ENCODE results near the gene ZNF804B. TPM values are rescaled to one million over a fixed set of nuclear protein-coding genes. Genes with fewer than 3 reads are reported as not detected.

ZNF804B gene
- total RNA-seq, 2 donors from 2014 or later, result not detected

- H3K4me3 ChIP-seq, result no peak overlapping the region
- no peaks in the 10 kb centered on the region for H3K36me3 ChIP-seq
- DNase-seq (ENCODE audit: low spot score), result no peak
- no peak overlapping the region for H3K27ac ChIP-seq
- no peaks in the 10 kb centered on the region for H3K27me3 ChIP-seq (replicated peaks; ENCODE audit: insufficient read depth)
- no peak for ATAC-seq (ENCODE audit: insufficient number of reproducible peaks, low FRiP score, low read depth)
- TF ChIP-seq CTCF (IDR thresholded peaks at IDR 0.05), result no peak
- no peaks in the 10 kb centered on the region for H3K4me1 ChIP-seq (ENCODE audit: control insufficient read depth in 1 of 2, low read depth in 2 of 2)
- H3K9me3 ChIP-seq, result no peaks in the 10 kb centered on the region
Measured at GRCh38 chr7:88919478-88920131, 160.1 kb downstream of the ZNF804B start.

GRCh38 chr7:88922944-88923343 lies 163.4 kb downstream of the ZNF804B start:
- H3K27ac ChIP-seq, result no peak overlapping the region
- H3K9me3 ChIP-seq, result no peaks in the 10 kb centered on the region
- H3K36me3 ChIP-seq, result no peaks in the 10 kb centered on the region
- no peak for ATAC-seq (ENCODE audit: insufficient number of reproducible peaks, low FRiP score, low read depth)
- no peak for TF ChIP-seq CTCF (IDR thresholded peaks at IDR 0.05)
- H3K27me3 ChIP-seq (replicated peaks; ENCODE audit: insufficient read depth), result no peaks in the 10 kb centered on the region
- no peak for DNase-seq (ENCODE audit: low spot score)
- no peak overlapping the region for H3K4me3 ChIP-seq
- H3K4me1 ChIP-seq (ENCODE audit: control insufficient read depth in 1 of 2, low read depth in 2 of 2), result no peaks in the 10 kb centered on the region

GRCh38 chr7:88928276-88928675 lies 168.8 kb downstream of the ZNF804B start:
- Histone ChIP-seq H3K27ac (no peak overlapping the region), H3K9me3 (no peaks in the 10 kb centered on the region), H3K27me3 (replicated peaks; ENCODE audit: insufficient read depth) (no peaks in the 10 kb centered on the region), H3K4me1 (ENCODE audit: control insufficient read depth in 1 of 2, low read depth in 2 of 2) (no peaks in the 10 kb centered on the region), H3K4me3 (no peak overlapping the region), H3K36me3 (no peaks in the 10 kb centered on the region)
- DNase-seq (ENCODE audit: low spot score), result no peak
- TF ChIP-seq CTCF (IDR thresholded peaks at IDR 0.05), result no peak
- no peak for ATAC-seq (ENCODE audit: insufficient number of reproducible peaks, low FRiP score, low read depth)

- Histone ChIP-seq H3K4me3 (no peak overlapping the region), H3K36me3 (no peaks in the 10 kb centered on the region), H3K27ac (no peak overlapping the region), H3K4me1 (ENCODE audit: control insufficient read depth in 1 of 2, low read depth in 2 of 2) (no peaks in the 10 kb centered on the region), H3K9me3 (no peaks in the 10 kb centered on the region), H3K27me3 (replicated peaks; ENCODE audit: insufficient read depth) (no peaks in the 10 kb centered on the region)
- DNase-seq (ENCODE audit: low spot score), result no peak
- no peak for ATAC-seq (ENCODE audit: insufficient number of reproducible peaks, low FRiP score, low read depth)
- no peak for TF ChIP-seq CTCF (IDR thresholded peaks at IDR 0.05)
Measured at GRCh38 chr7:88929719-88930118, 170.2 kb downstream of the ZNF804B start.

GRCh38 chr7:88933285-88933684 lies 173.8 kb downstream of the ZNF804B start:
- no peaks in the 10 kb centered on the region for H3K9me3 ChIP-seq
- no peak overlapping the region for H3K27ac ChIP-seq
- DNase-seq (ENCODE audit: low spot score) (no peak), ATAC-seq (ENCODE audit: insufficient number of reproducible peaks, low FRiP score, low read depth) (no peak)
- no peaks in the 10 kb centered on the region for H3K4me1 ChIP-seq (ENCODE audit: control insufficient read depth in 1 of 2, low read depth in 2 of 2)
- H3K4me3 ChIP-seq, result no peak overlapping the region
- no peaks in the 10 kb centered on the region for H3K36me3 ChIP-seq
- H3K27me3 ChIP-seq (replicated peaks; ENCODE audit: insufficient read depth), result no peaks in the 10 kb centered on the region
- TF ChIP-seq CTCF (IDR thresholded peaks at IDR 0.05), result no peak

All from thoracic aorta (tissue), 2 donors.